GM18909 (cell line): Measurements from ENCODE around the gene ITM2C.

Experiments
- ATAC-seq: cut with Tn5 transposase; IDR thresholded peaks from one replicate; pipeline ENCODE4 v1.9.1; 2021; ENCODE audit warnings: mild to moderate bottlenecking; ENCODE audit not compliant: unreplicated experiment, poor library complexity

Gene ITM2C

GRCh38 chr2:230871361-230872150, 6.8 kb downstream of the ITM2C start:
- no peak for ATAC-seq

- peak; percentile 4 for ATAC-seq
These were observed 7.6 kb downstream of the ITM2C start for GRCh38 chr2:230872151-230872967.

- ATAC-seq: peak; percentile 67
These were observed 8.4 kb downstream of the ITM2C start for GRCh38 chr2:230872968-230873660.

- peak; percentile 77 for ATAC-seq
These were observed 9.1 kb downstream of the ITM2C start for GRCh38 chr2:230873661-230874401.

- no peak for ATAC-seq
These were observed 9.7 kb downstream of the ITM2C start for GRCh38 chr2:230874456-230874855.

GRCh38 chr2:230874876-230875275, 10.1 kb downstream of the ITM2C start:
- no peak for ATAC-seq

GRCh38 chr2:230875347-230876315, 10.9 kb downstream of the ITM2C start:
- ATAC-seq: no peak

- ATAC-seq: no peak
These were observed 12.5 kb downstream of the ITM2C start for GRCh38 chr2:230877116-230877758.

- ATAC-seq: no peak
These were observed 13.2 kb downstream of the ITM2C start for GRCh38 chr2:230877759-230878598.

GRCh38 chr2:230878599-230879188, 14.0 kb downstream of the ITM2C start:
- ATAC-seq: no peak

- ATAC-seq: no peak
These were observed 14.6 kb downstream of the ITM2C start for GRCh38 chr2:230879271-230879882.

GRCh38 chr2:230879891-230880290, 15.1 kb downstream of the ITM2C start:
- no peak for ATAC-seq

- ATAC-seq: no peak
These were observed 17.1 kb downstream of the ITM2C start for GRCh38 chr2:230881840-230882239.

GRCh38 chr2:230885463-230886130, 20.9 kb downstream of the ITM2C start:
- ATAC-seq: no peak

GRCh38 chr2:230886206-230886605, 21.5 kb downstream of the ITM2C start:
- no peak for ATAC-seq

- ATAC-seq: no peak
These were observed 21.9 kb downstream of the ITM2C start for GRCh38 chr2:230886671-230887071.
